Measurements from ENCODE around the gene GULP1.

GULP1 gene

DNA sequence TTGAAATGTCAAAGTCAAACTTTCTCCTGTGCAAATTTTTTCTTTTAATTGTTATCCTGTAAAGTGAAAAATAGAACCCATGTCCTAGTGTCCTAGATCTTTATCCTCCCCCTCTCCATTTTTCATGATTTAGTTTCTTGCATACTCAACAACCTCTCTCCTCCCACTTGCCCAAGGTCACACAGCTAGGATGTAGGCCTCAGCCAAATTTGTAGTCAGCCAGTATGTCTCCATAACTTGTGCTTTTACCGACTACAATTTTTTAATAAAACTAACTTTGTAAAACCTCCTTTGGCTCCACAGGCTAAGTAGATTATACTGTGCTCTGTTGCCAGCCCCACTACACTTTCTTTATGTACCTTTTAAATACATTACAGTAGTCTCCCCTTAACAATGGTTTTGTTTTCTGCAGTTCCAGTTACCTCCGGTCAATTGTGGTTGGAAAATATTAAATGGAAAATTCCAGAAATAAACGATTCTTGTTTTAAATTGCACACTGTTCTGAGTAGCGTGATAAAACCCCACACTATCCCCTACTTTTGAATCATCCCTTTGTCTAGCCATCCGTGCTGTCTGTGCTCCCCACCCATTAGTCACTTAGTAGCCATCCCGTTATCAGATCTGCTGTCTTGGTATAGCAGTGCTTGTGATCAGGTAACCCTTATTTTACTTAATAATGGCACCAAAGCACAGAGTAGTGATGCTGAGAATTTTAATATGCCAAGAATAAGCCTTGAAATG lies 22.8 kb downstream of the GULP1 start:
- no peaks in the 10 kb centered on the region for H3K36me3 ChIP-seq (ENCODE audit: control insufficient read depth in 4 of 4, insufficient read depth in 4 of 4, low read length in 3 of 4)
- WGBS (ENCODE audit: insufficient coverage): 90% methylated on average over 3 of the region's 6 CpGs
- ChIA-PET CTCF (no interaction called here), POLR2A (no interaction called here)
- no peaks in the 10 kb centered on the region for H3K4me1 ChIP-seq (ENCODE audit: control extremely low read depth in 1 of 4, control insufficient read depth in 4 of 4, insufficient read depth in 4 of 4, low read length in 3 of 4)
- no peak for DNase-seq
- no peak overlapping the region for H3K4me3 ChIP-seq (ENCODE audit: control insufficient read depth in 1 of 7, extremely low read depth in 1 of 7, insufficient read depth in 4 of 7, low read depth in 2 of 7, low read length in 6 of 7)
- no peaks in the 10 kb centered on the region for H3K27me3 ChIP-seq (replicated peaks in 2 of 5; ENCODE audit: control insufficient read depth in 4 of 5, insufficient read depth in 5 of 5, low read length in 4 of 5)
- H3K9me3 ChIP-seq (ENCODE audit: control extremely low read depth in 1 of 5, control insufficient read depth in 4 of 5, insufficient read depth in 2 of 5, low read depth in 1 of 5, low read length in 4 of 5): peaks cover 0 to 6% (median 0%) of the 10 kb centered on the region in 5 experiments
- no peak overlapping the region for H3K27ac ChIP-seq (ENCODE audit: insufficient read depth in 1 of 2, low read depth in 1 of 2, low read length in 2 of 2, poor library complexity in 1 of 2, severe bottlenecking in 2 of 2)

GRCh38 chr2:188315750-188316149 lies 24.1 kb downstream of the GULP1 start:
- Histone ChIP-seq H3K9me3 (ENCODE audit: control extremely low read depth in 1 of 5, control insufficient read depth in 4 of 5, insufficient read depth in 2 of 5, low read depth in 1 of 5, low read length in 4 of 5) (peaks cover 0 to 6% (median 0%) of the 10 kb centered on the region in 5 experiments), H3K27me3 (replicated peaks in 2 of 5; ENCODE audit: control insufficient read depth in 4 of 5, insufficient read depth in 5 of 5, low read length in 4 of 5) (no peaks in the 10 kb centered on the region), H3K27ac (ENCODE audit: insufficient read depth in 1 of 2, low read depth in 1 of 2, low read length in 2 of 2, poor library complexity in 1 of 2, severe bottlenecking in 2 of 2) (no peak overlapping the region), H3K36me3 (ENCODE audit: control insufficient read depth in 4 of 4, insufficient read depth in 4 of 4, low read length in 3 of 4) (no peaks in the 10 kb centered on the region), H3K4me3 (ENCODE audit: control insufficient read depth in 1 of 7, extremely low read depth in 1 of 7, insufficient read depth in 4 of 7, low read depth in 2 of 7, low read length in 6 of 7) (no peak overlapping the region), H3K4me1 (ENCODE audit: control extremely low read depth in 1 of 4, control insufficient read depth in 4 of 4, insufficient read depth in 4 of 4, low read length in 3 of 4) (no peaks in the 10 kb centered on the region)
- 100% methylated on average over 1 of the region's 4 CpGs for WGBS (ENCODE audit: insufficient coverage)
- CTCF ChIA-PET: no interaction called here
- no peak for DNase-seq
- POLR2A ChIA-PET: no interaction called here

- Histone ChIP-seq H3K27ac (ENCODE audit: insufficient read depth in 1 of 2, low read depth in 1 of 2, low read length in 2 of 2, poor library complexity in 1 of 2, severe bottlenecking in 2 of 2) (no peak overlapping the region), H3K27me3 (replicated peaks in 2 of 5; ENCODE audit: control insufficient read depth in 4 of 5, insufficient read depth in 5 of 5, low read length in 4 of 5) (no peaks in the 10 kb centered on the region), H3K4me1 (ENCODE audit: control extremely low read depth in 1 of 4, control insufficient read depth in 4 of 4, insufficient read depth in 4 of 4, low read length in 3 of 4) (no peaks in the 10 kb centered on the region), H3K4me3 (ENCODE audit: control insufficient read depth in 1 of 7, extremely low read depth in 1 of 7, insufficient read depth in 4 of 7, low read depth in 2 of 7, low read length in 6 of 7) (no peak overlapping the region), H3K9me3 (ENCODE audit: control extremely low read depth in 1 of 5, control insufficient read depth in 4 of 5, insufficient read depth in 2 of 5, low read depth in 1 of 5, low read length in 4 of 5) (peaks cover 0 to 6% (median 0%) of the 10 kb centered on the region in 5 experiments), H3K36me3 (ENCODE audit: control insufficient read depth in 4 of 4, insufficient read depth in 4 of 4, low read length in 3 of 4) (no peaks in the 10 kb centered on the region)
- no peak for DNase-seq
- CTCF ChIA-PET: no interaction called here
- POLR2A ChIA-PET: no interaction called here
- 100% methylated on average over 1 of the region's 1 CpG for WGBS (ENCODE audit: insufficient coverage)
These were observed 24.7 kb downstream of the GULP1 start for GRCh38 chr2:188316342-188316741.

GRCh38 chr2:188316791-188317423 lies 25.2 kb downstream of the GULP1 start:
- no peak overlapping the region for H3K4me3 ChIP-seq (ENCODE audit: control insufficient read depth in 1 of 7, extremely low read depth in 1 of 7, insufficient read depth in 4 of 7, low read depth in 2 of 7, low read length in 6 of 7)
- H3K27me3 ChIP-seq (replicated peaks in 2 of 5; ENCODE audit: control insufficient read depth in 4 of 5, insufficient read depth in 5 of 5, low read length in 4 of 5): no peaks in the 10 kb centered on the region
- WGBS (ENCODE audit: insufficient coverage): 89% methylated on average over 1 of the region's 4 CpGs
- peaks cover 0 to 6% (median 0%) of the 10 kb centered on the region in 5 experiments for H3K9me3 ChIP-seq (ENCODE audit: control extremely low read depth in 1 of 5, control insufficient read depth in 4 of 5, insufficient read depth in 2 of 5, low read depth in 1 of 5, low read length in 4 of 5)
- CTCF ChIA-PET: no interaction called here
- POLR2A ChIA-PET: no interaction called here
- H3K27ac ChIP-seq (ENCODE audit: insufficient read depth in 1 of 2, low read depth in 1 of 2, low read length in 2 of 2, poor library complexity in 1 of 2, severe bottlenecking in 2 of 2): no peak overlapping the region
- DNase-seq: no peak
- no peaks in the 10 kb centered on the region for H3K36me3 ChIP-seq (ENCODE audit: control insufficient read depth in 4 of 4, insufficient read depth in 4 of 4, low read length in 3 of 4)
- no peaks in the 10 kb centered on the region for H3K4me1 ChIP-seq (ENCODE audit: control extremely low read depth in 1 of 4, control insufficient read depth in 4 of 4, insufficient read depth in 4 of 4, low read length in 3 of 4)

GRCh38 chr2:188318161-188318749 lies 26.6 kb downstream of the GULP1 start:
- ChIA-PET CTCF (interaction anchor here (1.2 to 1.3 kb wide), 2 partner anchors 28 to 88 kb away, joined by 3 to 4 read pairs; no protein-coding TSS in a partner anchor), POLR2A (no interaction called here)
- H3K4me1 ChIP-seq (ENCODE audit: control extremely low read depth in 1 of 4, control insufficient read depth in 4 of 4, insufficient read depth in 4 of 4, low read length in 3 of 4): no peaks in the 10 kb centered on the region
- H3K27me3 ChIP-seq (replicated peaks in 2 of 5; ENCODE audit: control insufficient read depth in 4 of 5, insufficient read depth in 5 of 5, low read length in 4 of 5): no peaks in the 10 kb centered on the region
- H3K36me3 ChIP-seq (ENCODE audit: control insufficient read depth in 4 of 4, insufficient read depth in 4 of 4, low read length in 3 of 4): no peaks in the 10 kb centered on the region
- DNase-seq: no peak
- no peak overlapping the region for H3K27ac ChIP-seq (ENCODE audit: insufficient read depth in 1 of 2, low read depth in 1 of 2, low read length in 2 of 2, poor library complexity in 1 of 2, severe bottlenecking in 2 of 2)
- peaks cover 0 to 6% (median 0%) of the 10 kb centered on the region in 5 experiments for H3K9me3 ChIP-seq (ENCODE audit: control extremely low read depth in 1 of 5, control insufficient read depth in 4 of 5, insufficient read depth in 2 of 5, low read depth in 1 of 5, low read length in 4 of 5)
- 100% methylated on average over 2 of the region's 4 CpGs for WGBS (ENCODE audit: insufficient coverage)
- no peak overlapping the region for H3K4me3 ChIP-seq (ENCODE audit: control insufficient read depth in 1 of 7, extremely low read depth in 1 of 7, insufficient read depth in 4 of 7, low read depth in 2 of 7, low read length in 6 of 7)

DNA sequence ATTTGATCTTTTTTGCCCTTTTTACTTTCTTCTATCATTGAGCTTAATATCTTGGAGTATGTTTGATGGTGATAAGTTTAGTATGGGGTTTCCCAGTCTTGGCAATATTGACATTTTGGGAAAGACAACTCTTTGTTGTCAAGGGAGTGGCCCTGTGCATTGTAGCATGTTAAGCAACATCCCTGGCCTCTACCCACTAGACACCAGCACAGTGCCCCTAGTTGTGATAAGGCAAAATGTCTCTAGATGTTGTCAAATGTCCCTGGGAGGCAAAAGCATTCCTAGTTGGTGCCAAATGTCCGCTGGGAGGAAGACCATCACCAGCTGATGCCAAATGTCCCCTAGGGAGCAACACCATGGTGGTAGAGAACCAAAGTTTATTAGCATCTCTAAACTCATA lies 28.2 kb downstream of the GULP1 start:
- H3K36me3 ChIP-seq (ENCODE audit: control insufficient read depth in 4 of 4, insufficient read depth in 4 of 4, low read length in 3 of 4): no peaks in the 10 kb centered on the region
- CTCF ChIA-PET: no interaction called here
- POLR2A ChIA-PET: no interaction called here
- no peak overlapping the region for H3K27ac ChIP-seq (ENCODE audit: insufficient read depth in 1 of 2, low read depth in 1 of 2, low read length in 2 of 2, poor library complexity in 1 of 2, severe bottlenecking in 2 of 2)
- WGBS (ENCODE audit: insufficient coverage): no CpG with 5 or more reads among the region's 1 CpG
- H3K27me3 ChIP-seq (replicated peaks in 2 of 5; ENCODE audit: control insufficient read depth in 4 of 5, insufficient read depth in 5 of 5, low read length in 4 of 5): no peaks in the 10 kb centered on the region
- H3K4me3 ChIP-seq (ENCODE audit: control insufficient read depth in 1 of 7, extremely low read depth in 1 of 7, insufficient read depth in 4 of 7, low read depth in 2 of 7, low read length in 6 of 7): no peak overlapping the region
- no peaks in the 10 kb centered on the region for H3K4me1 ChIP-seq (ENCODE audit: control extremely low read depth in 1 of 4, control insufficient read depth in 4 of 4, insufficient read depth in 4 of 4, low read length in 3 of 4)
- peaks cover 0 to 6% (median 0%) of the 10 kb centered on the region in 5 experiments for H3K9me3 ChIP-seq (ENCODE audit: control extremely low read depth in 1 of 5, control insufficient read depth in 4 of 5, insufficient read depth in 2 of 5, low read depth in 1 of 5, low read length in 4 of 5)
- no peak for DNase-seq

DNA sequence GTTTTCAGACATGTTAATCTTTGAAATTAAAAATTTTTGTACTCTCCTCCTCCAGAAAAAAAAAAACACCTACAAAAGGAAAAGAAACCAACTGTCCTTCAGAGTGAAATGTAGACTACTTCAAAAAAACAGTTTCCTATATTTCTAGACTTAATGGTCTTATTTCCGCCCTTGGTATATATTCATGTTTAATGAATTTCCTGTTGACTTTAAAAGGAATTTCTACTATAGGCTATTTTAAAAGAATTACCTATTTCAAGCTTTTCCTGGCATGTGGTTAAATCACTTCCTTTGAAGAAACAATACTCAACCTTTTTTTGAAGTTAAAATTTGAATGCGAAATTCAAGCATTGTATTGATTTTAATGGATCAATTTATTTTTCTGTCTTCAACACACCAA lies 29.2 kb downstream of the GULP1 start:
- H3K4me3 ChIP-seq (ENCODE audit: control insufficient read depth in 1 of 7, extremely low read depth in 1 of 7, insufficient read depth in 4 of 7, low read depth in 2 of 7, low read length in 6 of 7): no peak overlapping the region
- H3K4me1 ChIP-seq (ENCODE audit: control extremely low read depth in 1 of 4, control insufficient read depth in 4 of 4, insufficient read depth in 4 of 4, low read length in 3 of 4): no peaks in the 10 kb centered on the region
- no peaks in the 10 kb centered on the region for H3K27me3 ChIP-seq (replicated peaks in 2 of 5; ENCODE audit: control insufficient read depth in 4 of 5, insufficient read depth in 5 of 5, low read length in 4 of 5)
- no peak overlapping the region for H3K27ac ChIP-seq (ENCODE audit: insufficient read depth in 1 of 2, low read depth in 1 of 2, low read length in 2 of 2, poor library complexity in 1 of 2, severe bottlenecking in 2 of 2)
- no peak for DNase-seq
- POLR2A ChIA-PET: no interaction called here
- WGBS (ENCODE audit: insufficient coverage): no CpG with 5 or more reads among the region's 2 CpGs
- no peaks in the 10 kb centered on the region for H3K36me3 ChIP-seq (ENCODE audit: control insufficient read depth in 4 of 4, insufficient read depth in 4 of 4, low read length in 3 of 4)
- peaks cover 0 to 6% (median 0%) of the 10 kb centered on the region in 5 experiments for H3K9me3 ChIP-seq (ENCODE audit: control extremely low read depth in 1 of 5, control insufficient read depth in 4 of 5, insufficient read depth in 2 of 5, low read depth in 1 of 5, low read length in 4 of 5)
- CTCF ChIA-PET: no interaction called here

All from common myeloid progenitor, CD34-positive (primary cell).